ENCODE results near the gene HTR1A. TPM values are rescaled to one million over a fixed set of nuclear protein-coding genes. Genes with fewer than 3 reads are reported as not detected.

Gene HTR1A
- total and polyA plus RNA-seq, 2 of the 4 experiments (the other 2 are of a cell fraction) = not detected

GRCh38 chr5:63987053-63987452 lies 24.8 kb upstream of the HTR1A start:
- no peaks in the 10 kb centered on the region for H3K36me3 ChIP-seq (ENCODE audit: control insufficient read depth, insufficient read depth, low read length)
- no peaks in the 10 kb centered on the region for H4K20me1 ChIP-seq (ENCODE audit: insufficient read depth, low read length)
- in situ Hi-C loops (cut with MboI; ENCODE audit: low sequenced_read_pairs) = no loop called here
- no peak overlapping the region for H2BK20ac ChIP-seq (ENCODE audit: low read depth, low read length)
- H4K91ac ChIP-seq (ENCODE audit: insufficient read depth, low read depth, low read length) = no peak overlapping the region
- H2AFZ ChIP-seq (replicated peaks; ENCODE audit: low read length, poor library complexity) = no peak overlapping the region
- no peak overlapping the region for H3K4ac ChIP-seq (ENCODE audit: low read depth, low read length)
- no peaks in the 10 kb centered on the region; the same call in 1 of the 2 replicates for H3K9me3 ChIP-seq (ENCODE audit: control insufficient read depth, insufficient read depth, low read length)
- no peak overlapping the region for H2AK5ac ChIP-seq (ENCODE audit: low read depth, low read length)
- no peak overlapping the region for H2AK9ac ChIP-seq (replicated peaks; ENCODE audit: low read depth, low read length, poor library complexity)
- no peak overlapping the region for H4K5ac ChIP-seq (ENCODE audit: low read depth, low read length)
- ATAC-seq (ENCODE audit: low read depth) = no peak
- no peaks in the 10 kb centered on the region for H3K79me1 ChIP-seq (ENCODE audit: low read depth in 1 of 2, low read length in 2 of 2)
- no peaks in the 10 kb centered on the region for H3K4me1 ChIP-seq (ENCODE audit: control insufficient read depth, insufficient read depth, low read length)
- H3K9ac ChIP-seq (ENCODE audit: low read depth, low read length) = no peak overlapping the region
- H3K4me2 ChIP-seq (ENCODE audit: low read depth, low read length) = no peak overlapping the region
- no peak overlapping the region for H4K8ac ChIP-seq (ENCODE audit: low read depth in 2 of 2, low read length in 2 of 2)
- no peak overlapping the region for H3K14ac ChIP-seq (replicated peaks; ENCODE audit: low read depth, low read length)
- H3K18ac ChIP-seq (ENCODE audit: low read depth, low read length) = no peak overlapping the region
- no peaks in the 10 kb centered on the region for H3K9me1 ChIP-seq (ENCODE audit: insufficient read depth, low read length)
- H3K4me3 ChIP-seq (ENCODE audit: insufficient read depth, low read depth, low read length) = no peak overlapping the region
- H3K27ac ChIP-seq (ENCODE audit: insufficient read depth, low read length) = no peak overlapping the region
- CTCF ChIA-PET = no interaction called here
- H2BK120ac ChIP-seq (ENCODE audit: low read depth, low read length) = no peak overlapping the region
- H2BK5ac ChIP-seq (ENCODE audit: low read depth, low read length, poor library complexity, severe bottlenecking) = no peak overlapping the region
- DNase-seq = no peak
- H3K56ac ChIP-seq (ENCODE audit: extremely low read depth, insufficient read depth, low read length) = no peak overlapping the region
- no peak overlapping the region for H3K23ac ChIP-seq (ENCODE audit: low read depth, low read length)
- no peak for TF ChIP-seq MAZ (IDR thresholded peaks at IDR 0.05; ENCODE audit: borderline replicate concordance, low read depth, low read length)
- no peak for TF ChIP-seq RCOR1 (IDR thresholded peaks at IDR 0.05; ENCODE audit: insufficient replicate concordance, low read length)
- no peak for TF ChIP-seq SMC3 (IDR thresholded peaks at IDR 0.05; ENCODE audit: low read depth, low read length)
- no peak for TF ChIP-seq POLR2A (IDR thresholded peaks at IDR 0.05; ENCODE audit: low read depth, low read length)
- TF ChIP-seq CTCF (conservative IDR thresholded peaks at IDR 0.05; ENCODE audit: low read depth, low read length) = no peak
- no peak for TF ChIP-seq FOS (IDR thresholded peaks at IDR 0.05; ENCODE audit: low read depth, low read length)
- no peak for TF ChIP-seq RAD21 (IDR thresholded peaks at IDR 0.05; ENCODE audit: low read length)
- TF ChIP-seq NFE2L2 (IDR thresholded peaks at IDR 0.05; ENCODE audit: low read depth, low read length) = no peak
- no peak for TF ChIP-seq MXI1 (IDR thresholded peaks at IDR 0.05; ENCODE audit: borderline replicate concordance, low read depth, low read length)
- no peak for TF ChIP-seq ELK1 (IDR thresholded peaks at IDR 0.05; ENCODE audit: borderline replicate concordance, low read depth, low read length)
- TF ChIP-seq MAFK (IDR thresholded peaks at IDR 0.05; ENCODE audit: low read depth, low read length) = no peak
- no peak for TF ChIP-seq BHLHE40 (IDR thresholded peaks at IDR 0.05; ENCODE audit: low read depth, low read length)
- no peak for TF ChIP-seq CEBPB (IDR thresholded peaks at IDR 0.05; ENCODE audit: low read depth, low read length)
- no peak for TF ChIP-seq USF2 (IDR thresholded peaks at IDR 0.05; ENCODE audit: low read depth, low read length)
- dilution Hi-C loops (cut with HindIII; ENCODE audit: low sequenced_read_pairs, unreplicated experiment) = no loop called here
- no peak overlapping the region for H2BK15ac ChIP-seq (ENCODE audit: low read depth, low read length)
- POLR2A ChIA-PET (ENCODE audit: unreplicated experiment) = no interaction called here
- no TSS peak for BruUV-seq (replicated peaks)
- intact Hi-C loops (cut with micrococcal nuclease) = no loop called here
- H3K27me3 ChIP-seq (ENCODE audit: control insufficient read depth, insufficient read depth, low read length) = no peaks in the 10 kb centered on the region

Data from IMR-90 (cell line).